Measurements from ENCODE around the gene SELENON.

The SELENON gene

GRCh38 chr1:25799935-25800702 lies at the start of gene SELENON:
Gene SELENON, plus strand, starts transcription at chr1:25800193. Its CDS starts 38 bp downstream, at chr1:25800231.
- DNase-seq, result peak; percentile 22

DNA sequence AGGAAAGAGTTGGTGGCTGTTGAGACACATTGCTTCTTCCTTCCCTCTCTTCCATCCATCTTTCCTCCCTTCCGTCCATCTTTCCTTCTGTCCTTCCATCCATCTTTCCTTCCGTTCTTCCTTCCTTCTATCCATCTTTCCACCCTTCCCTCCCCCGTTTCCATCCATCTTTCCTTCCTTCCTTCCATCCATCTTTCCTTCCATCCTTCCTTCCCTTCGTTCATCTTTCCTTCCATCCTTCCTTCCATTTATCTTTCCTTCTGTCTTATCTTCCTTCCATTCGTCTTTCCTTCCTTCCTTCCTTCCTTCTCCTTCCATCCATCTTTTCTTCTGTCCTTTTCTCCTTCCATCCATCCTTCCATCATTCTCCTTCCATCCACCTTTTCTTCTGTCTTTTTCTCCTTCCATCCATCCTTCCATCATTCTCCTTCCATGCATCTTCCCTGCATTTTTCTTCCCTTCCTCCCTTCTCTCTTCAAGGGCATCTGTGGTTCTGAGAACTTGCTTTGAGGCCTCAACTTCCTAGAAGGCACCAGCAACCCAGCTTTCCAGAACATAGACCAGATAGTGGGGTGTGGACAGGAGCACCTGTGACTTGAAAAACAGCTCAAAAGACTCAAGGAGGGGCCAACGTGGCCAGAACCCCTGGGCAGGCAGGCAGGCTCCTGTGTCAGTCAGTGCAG lies 48.9 kb upstream of the SELENON start:
- DNase-seq, result no peak

- DNase-seq, result no peak
Observed at GRCh38 chr1:25754470-25755181, 45.4 kb upstream of the SELENON start.

GRCh38 chr1:25755475-25756125 lies 44.4 kb upstream of the SELENON start:
- DNase-seq, result no peak

DNA sequence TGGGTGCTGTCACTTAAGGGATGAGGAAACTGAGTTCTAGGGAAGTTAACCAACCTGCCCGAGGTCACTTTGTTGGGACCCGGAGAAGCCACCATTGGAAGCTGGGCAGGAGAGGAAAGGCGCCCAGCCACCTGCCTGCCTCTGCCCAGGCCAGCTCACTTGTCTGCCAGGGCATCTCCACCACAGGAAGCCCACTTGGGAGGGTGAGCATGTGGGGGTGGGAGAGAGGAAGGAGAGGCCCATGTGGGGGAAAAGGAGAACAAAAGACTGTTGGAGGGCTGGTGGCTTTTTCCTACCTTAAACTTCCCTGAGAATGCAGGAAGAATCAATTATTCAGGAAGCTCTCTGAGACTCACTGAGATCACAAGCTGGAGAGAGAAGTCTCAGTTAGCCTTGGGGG lies 43.8 kb upstream of the SELENON start:
- no peak for DNase-seq

- no peak for DNase-seq
Observed at GRCh38 chr1:25757151-25757845, 42.7 kb upstream of the SELENON start.

DNA sequence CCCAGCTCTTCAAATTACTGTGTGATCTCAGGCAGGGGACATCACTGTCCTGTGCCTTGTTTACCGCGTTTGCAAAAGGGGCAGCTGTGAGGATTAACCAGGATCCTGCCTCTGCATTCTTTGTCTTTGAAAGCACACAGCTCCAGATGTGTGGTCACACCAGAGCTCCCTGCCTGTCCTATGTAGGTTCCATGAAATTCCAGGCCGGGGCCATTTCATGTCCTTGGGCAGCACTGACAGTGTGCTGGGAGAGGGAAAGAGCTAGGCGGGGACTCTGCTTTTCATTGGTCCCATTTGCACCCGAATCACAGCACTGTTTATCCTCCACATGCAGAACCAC lies 42.2 kb upstream of the SELENON start:
- DNase-seq, result no peak

DNA sequence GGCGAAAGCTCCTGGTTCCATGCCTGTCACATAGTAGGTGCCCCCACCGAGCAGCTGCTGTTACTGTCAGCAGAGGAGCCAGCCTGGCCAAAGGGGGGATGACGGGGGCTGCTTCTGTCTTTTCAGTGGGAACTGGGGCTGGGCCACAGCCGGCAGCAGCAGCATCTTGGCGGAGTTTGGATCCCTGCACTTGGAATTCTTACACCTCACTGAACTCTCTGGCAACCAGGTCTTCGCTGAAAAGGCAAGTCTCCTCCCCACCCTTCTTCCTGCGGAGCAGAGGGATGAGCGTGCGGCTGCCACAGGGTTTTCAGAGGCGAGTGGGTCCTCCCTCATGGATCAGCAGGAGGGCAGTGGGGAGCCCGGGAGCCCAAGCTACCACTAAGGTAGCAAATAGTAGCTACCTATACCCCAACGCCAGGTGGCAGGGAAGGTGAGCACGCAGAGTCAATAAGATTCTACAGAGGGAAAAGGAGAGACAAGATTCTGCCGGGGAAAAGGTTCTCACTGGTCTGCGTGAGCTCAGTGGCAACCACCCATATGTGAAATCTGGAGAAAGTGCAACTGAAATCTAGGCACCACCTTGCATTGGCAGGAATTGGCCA lies 41.4 kb upstream of the SELENON start:
- no peak for DNase-seq

- DNase-seq, result no peak
Observed at GRCh38 chr1:25760122-25760719, 39.8 kb upstream of the SELENON start.

GRCh38 chr1:25760871-25761270 lies 39.1 kb upstream of the SELENON start:
- DNase-seq, result no peak

DNA sequence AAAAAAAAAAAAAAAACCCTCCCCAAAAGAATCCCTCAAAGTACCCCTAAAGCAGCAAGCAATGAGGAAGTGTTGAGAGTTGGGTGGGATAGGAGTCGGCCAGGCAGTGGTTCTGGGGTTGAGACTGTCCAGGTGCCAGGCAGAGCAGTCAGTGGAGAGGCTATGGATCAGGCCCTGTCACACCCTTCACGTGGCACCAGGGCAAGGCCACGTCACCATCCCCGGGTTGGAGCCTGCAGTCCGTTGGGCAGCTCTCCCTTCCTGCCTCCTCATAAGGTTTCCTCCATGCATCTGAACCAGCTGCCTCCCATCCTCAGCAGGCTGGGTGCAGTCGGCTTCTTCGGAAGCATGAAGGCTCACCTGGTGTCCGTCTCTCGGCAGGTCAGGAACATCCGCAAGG lies 36.5 kb upstream of the SELENON start:
- no peak for DNase-seq

GRCh38 chr1:25765136-25765922 lies 34.7 kb upstream of the SELENON start:
- DNase-seq, result no peak

- DNase-seq, result no peak
Observed at GRCh38 chr1:25765923-25766589, 33.9 kb upstream of the SELENON start.

GRCh38 chr1:25766721-25767436 lies 33.1 kb upstream of the SELENON start:
- DNase-seq, result no peak

- no peak for DNase-seq
Observed at GRCh38 chr1:25767437-25767770, 32.6 kb upstream of the SELENON start.

- DNase-seq, result no peak
Observed at GRCh38 chr1:25768999-25769398, 31.0 kb upstream of the SELENON start.

DNA sequence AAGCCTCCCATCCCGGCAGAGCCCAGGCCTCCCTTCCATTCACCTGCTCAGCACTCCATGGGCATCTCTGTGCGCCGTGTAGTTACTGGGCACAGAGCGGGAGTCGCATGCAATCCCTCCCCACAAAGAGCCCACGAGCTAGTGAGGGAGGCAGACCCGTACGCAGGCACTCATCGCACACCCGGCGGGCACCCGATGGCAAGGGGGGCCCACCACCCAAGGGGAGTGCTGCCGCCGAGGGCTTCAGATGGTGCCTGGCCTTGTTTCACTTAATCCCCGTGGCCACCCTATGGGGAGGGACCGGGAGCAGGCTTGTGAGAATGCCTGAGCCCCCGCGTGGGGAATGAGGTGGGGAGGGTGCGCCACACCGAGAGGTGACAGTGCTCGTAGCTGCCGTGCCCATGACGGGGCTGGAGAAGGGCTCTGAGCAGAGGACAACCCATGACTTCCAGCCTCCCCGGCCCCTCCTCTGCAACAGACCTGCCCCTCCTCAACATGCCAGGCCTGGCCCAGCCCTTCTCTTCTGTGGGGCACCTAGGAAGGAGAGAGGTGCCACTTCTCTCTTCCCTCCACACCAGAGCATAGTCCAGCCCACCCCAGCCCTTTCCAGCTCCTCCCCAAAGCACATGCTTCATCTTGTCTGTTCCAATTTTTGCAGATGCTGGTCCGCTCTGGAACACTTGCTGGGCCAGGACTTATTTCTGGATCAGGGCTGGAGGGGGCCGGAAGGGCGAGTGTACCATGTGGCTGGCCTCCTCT lies 30.2 kb upstream of the SELENON start:
- no peak for DNase-seq

- DNase-seq, result no peak
Observed at GRCh38 chr1:25770541-25771220, 29.3 kb upstream of the SELENON start.
